ENCODE results near the gene TBX15.

Gene TBX15

GRCh38 chr1:119001181-119002027, 13.3 kb upstream of the TBX15 start:
- Histone ChIP-seq H3K9me3 (ENCODE audit: control insufficient read depth, low read length) (peaks cover 8% of the 10 kb centered on the region), H3K36me3 (ENCODE audit: control insufficient read depth, insufficient read depth, low read length, severe bottlenecking) (no peaks in the 10 kb centered on the region), H3K4me3 (ENCODE audit: low read length) (peak overlapping the region; percentile 70), H3K4me1 (ENCODE audit: control insufficient read depth, insufficient read depth, low read length) (peaks cover 19% of the 10 kb centered on the region), H3K27me3 (replicated peaks; ENCODE audit: control insufficient read depth, insufficient read depth, low read length) (peaks cover 22% of the 10 kb centered on the region), H3K9ac (ENCODE audit: low read length) (peak overlapping the region; percentile 64)
- no peak for DNase-seq (ENCODE audit: low read depth)

DNA sequence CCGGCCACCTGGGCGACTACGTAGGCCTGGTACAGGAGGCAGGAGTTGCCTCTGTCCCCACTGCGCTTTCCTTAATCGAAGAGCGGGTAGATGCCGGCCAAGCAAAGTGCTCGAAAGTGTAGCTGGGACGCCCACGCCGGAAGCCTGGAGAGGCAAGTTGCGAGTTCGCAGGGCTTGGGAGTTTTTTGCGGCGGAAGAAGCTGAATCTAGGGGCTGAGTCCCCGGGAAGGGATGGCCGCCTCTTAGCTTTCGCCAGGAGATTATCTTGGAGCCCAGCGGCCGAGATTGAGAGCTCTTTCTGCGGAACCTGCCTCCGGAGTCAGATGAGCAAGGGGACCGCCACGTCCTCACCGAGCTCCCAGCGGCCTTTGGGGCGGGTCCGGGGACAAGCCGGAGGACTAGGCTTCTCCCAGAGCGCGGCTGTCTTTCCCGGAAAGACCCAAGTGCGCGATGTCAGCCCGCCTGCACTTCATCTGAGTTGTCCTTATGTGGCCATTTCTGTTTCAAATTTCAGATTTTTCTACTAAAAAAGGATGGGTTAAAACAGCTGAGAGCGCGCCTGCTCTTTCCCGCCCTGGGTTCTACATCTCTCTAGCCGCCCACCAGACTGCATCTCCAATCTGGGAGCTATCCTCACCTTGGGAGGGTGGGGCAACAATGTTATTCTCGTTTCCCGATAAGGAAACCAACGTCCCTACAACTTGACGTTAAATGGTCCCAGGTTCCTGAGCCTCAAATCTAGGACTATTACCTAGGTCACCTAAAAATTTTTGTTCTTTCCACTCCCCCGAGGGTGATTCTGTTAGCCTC, 12.4 kb upstream of the TBX15 start:
- peaks cover 20% of the 10 kb centered on the region for H3K27me3 ChIP-seq (replicated peaks; ENCODE audit: control insufficient read depth, insufficient read depth, low read length)
- no peak for DNase-seq (ENCODE audit: low read depth)
- peak overlapping the region; percentile 62 for H3K9ac ChIP-seq (ENCODE audit: low read length)
- H3K4me3 ChIP-seq (ENCODE audit: low read length), result peak overlapping the region; percentile 70
- H3K9me3 ChIP-seq (ENCODE audit: control insufficient read depth, low read length), result no peaks in the 10 kb centered on the region
- H3K4me1 ChIP-seq (ENCODE audit: control insufficient read depth, insufficient read depth, low read length), result peaks cover 19% of the 10 kb centered on the region
- H3K36me3 ChIP-seq (ENCODE audit: control insufficient read depth, insufficient read depth, low read length, severe bottlenecking), result no peaks in the 10 kb centered on the region

DNA sequence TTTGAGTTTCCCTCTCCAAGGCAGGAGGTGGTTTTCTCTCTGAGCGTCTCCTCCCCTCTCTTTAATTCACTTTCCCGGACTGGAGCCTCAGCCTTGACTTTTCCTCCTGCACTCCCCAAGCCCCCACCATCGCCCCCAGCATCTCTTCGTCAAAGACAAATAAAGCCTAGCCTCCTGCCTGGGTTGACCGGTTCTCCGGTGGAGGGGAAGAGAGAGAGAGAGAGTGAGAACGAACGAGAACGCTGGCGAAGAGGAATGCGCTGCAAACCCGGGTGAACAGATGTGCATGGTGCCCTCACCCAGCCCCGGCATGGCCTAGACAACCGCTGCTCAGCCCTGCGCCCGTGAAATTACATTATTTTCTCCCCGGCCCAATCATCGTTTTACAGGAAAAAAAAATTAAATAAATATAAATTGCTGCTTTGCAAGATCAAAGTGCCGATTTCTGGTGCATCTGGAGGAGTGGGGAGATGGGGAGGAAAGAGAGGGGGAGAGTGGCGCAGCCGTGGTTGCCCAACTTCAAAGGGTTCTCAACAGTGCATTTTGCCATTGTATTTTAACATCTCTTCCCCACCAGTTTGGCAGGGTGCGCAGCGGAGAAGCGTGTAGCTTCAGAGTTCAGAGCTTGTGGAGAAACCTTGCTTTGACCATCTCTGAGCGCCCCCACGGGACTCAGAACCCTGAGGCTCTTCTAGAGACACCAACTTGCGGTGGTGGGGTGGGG, 11.4 kb upstream of the TBX15 start:
- H3K4me3 ChIP-seq (ENCODE audit: low read length), result no peak overlapping the region
- DNase-seq (ENCODE audit: low read depth), result no peak
- H3K27me3 ChIP-seq (replicated peaks; ENCODE audit: control insufficient read depth, insufficient read depth, low read length), result peaks cover 20% of the 10 kb centered on the region

GRCh38 chr1:118998171-118998570, 10.0 kb upstream of the TBX15 start:
- H3K9me3 ChIP-seq (ENCODE audit: control insufficient read depth, low read length), result no peaks in the 10 kb centered on the region
- H3K4me1 ChIP-seq (ENCODE audit: control insufficient read depth, insufficient read depth, low read length), result peaks cover 19% of the 10 kb centered on the region
- no peak overlapping the region for H3K9ac ChIP-seq (ENCODE audit: low read length)
- peaks cover 20% of the 10 kb centered on the region for H3K27me3 ChIP-seq (replicated peaks; ENCODE audit: control insufficient read depth, insufficient read depth, low read length)
- no peak overlapping the region for H3K4me3 ChIP-seq (ENCODE audit: low read length)
- no peaks in the 10 kb centered on the region for H3K36me3 ChIP-seq (ENCODE audit: control insufficient read depth, insufficient read depth, low read length, severe bottlenecking)
- DNase-seq (ENCODE audit: low read depth), result no peak

More for the DNA sequence above, 11.4 kb upstream of the TBX15 start:
- H3K9me3 ChIP-seq (ENCODE audit: control insufficient read depth, low read length), result no peaks in the 10 kb centered on the region
- no peaks in the 10 kb centered on the region for H3K36me3 ChIP-seq (ENCODE audit: control insufficient read depth, insufficient read depth, low read length, severe bottlenecking)
- peaks cover 19% of the 10 kb centered on the region for H3K4me1 ChIP-seq (ENCODE audit: control insufficient read depth, insufficient read depth, low read length)
- H3K9ac ChIP-seq (ENCODE audit: low read length), result no peak overlapping the region

DNA sequence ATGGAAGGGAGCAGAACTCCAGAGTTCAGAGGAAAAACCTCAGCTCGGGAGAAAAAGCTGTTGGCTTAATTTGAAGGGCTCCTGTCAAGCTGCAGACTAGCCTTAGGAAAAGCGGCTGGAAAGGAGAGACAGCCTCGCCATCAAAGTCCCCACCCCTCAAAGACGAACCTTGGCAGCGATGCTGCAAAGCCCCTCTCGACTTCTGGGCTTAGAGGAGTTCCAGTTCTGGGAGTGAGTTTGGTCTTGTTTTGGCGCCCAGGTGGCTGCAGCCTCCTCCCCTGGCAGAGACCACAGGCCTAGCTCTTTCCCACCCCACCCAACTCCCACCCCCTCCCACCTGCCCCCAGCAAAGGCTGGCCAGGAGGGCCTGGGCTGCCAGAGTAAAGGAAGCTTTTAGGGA, 9.1 kb upstream of the TBX15 start:
- Histone ChIP-seq H3K4me3 (ENCODE audit: low read length) (no peak overlapping the region), H3K27me3 (replicated peaks; ENCODE audit: control insufficient read depth, insufficient read depth, low read length) (peaks cover 20% of the 10 kb centered on the region), H3K9ac (ENCODE audit: low read length) (no peak overlapping the region), H3K9me3 (ENCODE audit: control insufficient read depth, low read length) (no peaks in the 10 kb centered on the region), H3K36me3 (ENCODE audit: control insufficient read depth, insufficient read depth, low read length, severe bottlenecking) (no peaks in the 10 kb centered on the region), H3K4me1 (ENCODE audit: control insufficient read depth, insufficient read depth, low read length) (peaks cover 14% of the 10 kb centered on the region)
- DNase-seq (ENCODE audit: low read depth), result no peak

DNA sequence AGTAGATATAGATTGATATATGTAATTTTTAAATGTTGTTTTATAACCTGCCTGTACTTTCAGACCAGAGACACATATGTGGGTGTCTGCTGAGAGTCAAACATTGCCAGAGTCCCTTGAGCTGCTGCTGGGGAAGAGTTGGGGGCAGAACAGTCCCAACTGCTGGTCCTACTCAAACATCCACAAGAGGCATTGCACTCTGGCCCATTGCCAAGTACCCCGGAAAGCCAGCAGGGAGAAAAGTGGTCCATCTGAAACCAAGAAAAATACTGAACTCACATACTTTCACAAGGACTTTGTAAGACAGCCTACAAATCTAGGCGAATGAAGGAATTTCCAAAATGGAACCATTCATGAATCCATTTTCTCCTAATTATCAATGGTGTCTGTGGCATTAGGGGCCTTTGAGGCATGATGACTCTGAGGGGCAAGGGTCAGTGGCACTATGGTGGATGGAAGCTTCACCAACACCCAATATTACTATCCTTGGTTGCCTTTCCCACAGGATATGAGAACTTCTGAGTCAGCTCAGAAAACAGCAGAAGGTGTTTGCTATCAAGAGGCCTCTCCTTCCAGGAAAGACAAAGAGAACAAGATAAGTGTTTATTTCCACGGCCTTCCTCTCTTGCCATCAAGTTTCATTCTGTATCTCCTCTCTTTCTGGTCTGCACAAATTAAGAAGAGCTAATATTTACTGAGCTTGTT, 7.3 kb upstream of the TBX15 start:
- Histone ChIP-seq H3K4me1 (ENCODE audit: control insufficient read depth, insufficient read depth, low read length) (no peaks in the 10 kb centered on the region), H3K36me3 (ENCODE audit: control insufficient read depth, insufficient read depth, low read length, severe bottlenecking) (no peaks in the 10 kb centered on the region), H3K4me3 (ENCODE audit: low read length) (no peak overlapping the region), H3K9me3 (ENCODE audit: control insufficient read depth, low read length) (no peaks in the 10 kb centered on the region), H3K27me3 (replicated peaks; ENCODE audit: control insufficient read depth, insufficient read depth, low read length) (peaks cover 20% of the 10 kb centered on the region), H3K9ac (ENCODE audit: low read length) (no peak overlapping the region)
- no peak for DNase-seq (ENCODE audit: low read depth)

DNA sequence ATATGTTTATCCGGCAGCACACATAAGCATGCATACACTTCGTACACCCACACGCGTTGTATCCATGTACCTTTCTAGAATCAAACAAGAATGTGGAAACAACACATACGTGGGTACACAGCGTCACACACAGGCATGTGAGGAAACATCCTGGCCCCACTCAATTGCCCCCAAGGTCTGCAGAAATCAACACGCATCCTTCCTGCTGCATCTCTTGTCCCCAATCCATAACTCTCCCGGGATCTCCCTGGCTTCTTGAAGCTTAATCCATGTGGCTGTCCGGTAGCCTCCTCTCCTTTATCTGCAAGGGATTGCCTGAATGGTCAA, 5.5 kb upstream of the TBX15 start:
- H3K27me3 ChIP-seq (replicated peaks; ENCODE audit: control insufficient read depth, insufficient read depth, low read length), result peaks cover 20% of the 10 kb centered on the region
- no peaks in the 10 kb centered on the region for H3K36me3 ChIP-seq (ENCODE audit: control insufficient read depth, insufficient read depth, low read length, severe bottlenecking)
- H3K9me3 ChIP-seq (ENCODE audit: control insufficient read depth, low read length), result no peaks in the 10 kb centered on the region
- H3K4me3 ChIP-seq (ENCODE audit: low read length), result no peak overlapping the region
- no peaks in the 10 kb centered on the region for H3K4me1 ChIP-seq (ENCODE audit: control insufficient read depth, insufficient read depth, low read length)
- no peak for DNase-seq (ENCODE audit: low read depth)
- no peak overlapping the region for H3K9ac ChIP-seq (ENCODE audit: low read length)

- H3K9me3 ChIP-seq (ENCODE audit: control insufficient read depth, low read length), result no peaks in the 10 kb centered on the region
- peaks cover 16% of the 10 kb centered on the region for H3K27me3 ChIP-seq (replicated peaks; ENCODE audit: control insufficient read depth, insufficient read depth, low read length)
- no peak overlapping the region for H3K4me3 ChIP-seq (ENCODE audit: low read length)
- no peak overlapping the region for H3K9ac ChIP-seq (ENCODE audit: low read length)
- H3K4me1 ChIP-seq (ENCODE audit: control insufficient read depth, insufficient read depth, low read length), result no peaks in the 10 kb centered on the region
- DNase-seq (ENCODE audit: low read depth), result no peak
- no peaks in the 10 kb centered on the region for H3K36me3 ChIP-seq (ENCODE audit: control insufficient read depth, insufficient read depth, low read length, severe bottlenecking)
Measured at GRCh38 chr1:118992868-118993699, 4.9 kb upstream of the TBX15 start.

DNA sequence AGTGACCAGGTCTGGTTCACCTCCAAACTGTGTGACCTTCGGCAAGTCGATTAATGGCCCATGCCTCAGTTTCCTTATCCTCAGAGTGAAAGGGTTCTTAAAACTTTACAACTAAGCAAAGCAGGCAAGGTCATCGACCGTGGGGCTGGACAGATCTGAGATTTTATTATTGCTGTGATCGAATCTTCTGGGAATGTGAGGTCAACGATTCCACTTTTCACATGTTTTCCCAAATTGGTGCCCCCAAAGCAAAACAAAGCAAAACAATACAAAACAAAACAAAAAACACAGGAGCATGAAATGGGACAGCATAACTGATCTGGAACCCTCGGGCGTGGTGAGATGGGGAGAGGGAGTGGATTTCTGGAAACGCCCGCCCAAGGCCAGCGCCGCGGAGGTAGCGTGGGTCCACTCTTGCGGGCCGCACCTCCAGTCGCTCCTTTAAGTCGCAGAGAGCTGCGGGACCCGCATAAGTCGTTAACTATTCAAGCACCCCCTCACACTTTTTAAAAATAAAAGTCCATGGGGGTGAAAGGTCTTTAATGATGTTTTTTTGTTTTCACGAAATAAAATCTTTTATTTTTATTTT, 4.2 kb upstream of the TBX15 start:
- Histone ChIP-seq H3K4me3 (ENCODE audit: low read length) (no peak overlapping the region), H3K4me1 (ENCODE audit: control insufficient read depth, insufficient read depth, low read length) (no peaks in the 10 kb centered on the region), H3K36me3 (ENCODE audit: control insufficient read depth, insufficient read depth, low read length, severe bottlenecking) (no peaks in the 10 kb centered on the region), H3K27me3 (replicated peaks; ENCODE audit: control insufficient read depth, insufficient read depth, low read length) (peaks cover 10% of the 10 kb centered on the region), H3K9ac (ENCODE audit: low read length) (no peak overlapping the region), H3K9me3 (ENCODE audit: control insufficient read depth, low read length) (no peaks in the 10 kb centered on the region)
- DNase-seq (ENCODE audit: low read depth), result no peak

- H3K27me3 ChIP-seq (replicated peaks; ENCODE audit: control insufficient read depth, insufficient read depth, low read length), result peaks cover 7% of the 10 kb centered on the region
Measured at GRCh38 chr1:118991448-118991847, 3.3 kb upstream of the TBX15 start.

More at GRCh38 chr1:118991448-118991847, 3.3 kb upstream of the TBX15 start:
- Histone ChIP-seq H3K4me1 (ENCODE audit: control insufficient read depth, insufficient read depth, low read length) (no peaks in the 10 kb centered on the region), H3K4me3 (ENCODE audit: low read length) (no peak overlapping the region), H3K9me3 (ENCODE audit: control insufficient read depth, low read length) (no peaks in the 10 kb centered on the region), H3K9ac (ENCODE audit: low read length) (no peak overlapping the region), H3K36me3 (ENCODE audit: control insufficient read depth, insufficient read depth, low read length, severe bottlenecking) (no peaks in the 10 kb centered on the region)
- no peak for DNase-seq (ENCODE audit: low read depth)
